HEK293T (cell line): ENCODE data around the gene TNFAIP2.

ENCODE experiments used
- ELF4 ChIP-seq: fragments of 450-650 bp; IDR thresholded peaks from 2 replicates; pipeline ENCODE4 v1.6.1; 2017; ENCODE audit warnings: antibody characterized with exemption
- FOXM1 ChIP-seq: fragments of 450-650 bp; IDR thresholded peaks from 2 replicates; pipeline ENCODE4 v1.6.1; 2017; ENCODE audit warnings: mild to moderate bottlenecking, borderline replicate concordance
- LEF1 ChIP-seq: fragments of 450-650 bp; IDR thresholded peaks from 2 replicates; pipeline ENCODE4 v1.6.1; 2017; ENCODE audit warnings: mild to moderate bottlenecking, borderline replicate concordance
- PKNOX1 ChIP-seq: fragments of 450-650 bp; IDR thresholded peaks from 2 replicates; pipeline ENCODE4 v1.6.1; 2016

GRCh38 chr14:103134919-103135318 is 11.7 kb downstream of the TNFAIP2 start:
- TF ChIP-seq FOXM1 (no peak), PKNOX1 (no peak), ELF4 (no peak), LEF1 (no peak)
